GM12865 (cell line): ENCODE results near the gene ACTA2.
"Not testable (repeated sequence)": the region's sequence is repeated elsewhere in the genome, so short reads cannot be mapped to it uniquely, and the experiment has no call there.

ENCODE experiments used
- DNase-seq: peaks from one replicate; pipeline ENCODE4 v3.0.0; 2010; ENCODE audit warnings: low read depth
- H3K4me3 ChIP-seq: 2 replicates; pipeline ENCODE4 v1.5.1; 2011; ENCODE audit warnings: mild to moderate bottlenecking, low read depth, low read length, control low read depth
- CTCF ChIP-seq: IDR thresholded peaks from 2 replicates; pipeline ENCODE4 v1.5.1; 2011; ENCODE audit warnings: low read length, control low read depth, low read depth, inconsistent platforms; ENCODE audit not compliant: insufficient read depth; ENCODE audit errors: missing control alignments

The ACTA2 gene

GRCh38 chr10:88933564-88933963 lies 19.0 kb downstream of the ACTA2 start:
- no peak for TF ChIP-seq CTCF
- H3K4me3 ChIP-seq, result no peak overlapping the region
- no peak for DNase-seq

- H3K4me3 ChIP-seq, result no peak overlapping the region
- peak; percentile 84 for TF ChIP-seq CTCF
- DNase-seq, result peak; percentile 82
Observed at GRCh38 chr10:88932539-88933256, 19.9 kb downstream of the ACTA2 start.

GRCh38 chr10:88932029-88932428 lies 20.5 kb downstream of the ACTA2 start:
- H3K4me3 ChIP-seq, result not testable (repeated sequence)
- peak; percentile 29 for DNase-seq

GRCh38 chr10:88931548-88931947 lies 21.0 kb downstream of the ACTA2 start:
- DNase-seq, result peak; percentile 9
- no peak for TF ChIP-seq CTCF
- no peak overlapping the region for H3K4me3 ChIP-seq

- TF ChIP-seq CTCF, result no peak
- no peak for DNase-seq
- H3K4me3 ChIP-seq, result no peak overlapping the region
Observed at GRCh38 chr10:88928254-88928653, 24.3 kb downstream of the ACTA2 start.

- DNase-seq, result no peak
- H3K4me3 ChIP-seq, result no peak overlapping the region
- TF ChIP-seq CTCF, result no peak
Observed at GRCh38 chr10:88927416-88927690, 25.2 kb downstream of the ACTA2 start.

- no peak for TF ChIP-seq CTCF
- no peak for DNase-seq
- no peak overlapping the region for H3K4me3 ChIP-seq
Observed at GRCh38 chr10:88926566-88927415, 25.8 kb downstream of the ACTA2 start.
